IMR-90 (cell line): Measurements from ENCODE around the gene ZNF43. TPM values are rescaled to one million over a fixed set of nuclear protein-coding genes. Genes with fewer than 3 reads are reported as not detected.

Experiments used
- ATAC-seq: fragments of 200-7000 bp; cut with Tn5 transposase; 2 replicates; pipeline ENCODE4 v1.9.1; 2020; ENCODE audit warnings: low read depth, mild to moderate bottlenecking, moderate library complexity
- BruUV-seq: library from RNA; stranded (reverse); fragments of 400-500 nt; replicated peaks from 2 replicates; lab custom pipeline; 2021; lab: Mats Ljungman, UMichigan
- CTCF ChIA-PET: fragments of 300-600 bp; formaldehyde crosslinking; extraction: SDS; loops from one replicate; lab custom pipeline; 2021; ENCODE audit warnings: antibody characterized with exemption; lab: Yijun Ruan, JAX
- POLR2A ChIA-PET: fragments of 300-600 bp; sonication (Branson Sonifier 250); formaldehyde crosslinking; loops from one replicate; lab custom pipeline; 2022; ENCODE audit warnings: antibody characterized with exemption; ENCODE audit not compliant: unreplicated experiment; lab: Charles Lee
- DNase-seq: peaks from one replicate; pipeline ENCODE4 v3.0.0; 2013
- H2AFZ ChIP-seq: replicated peaks from 2 replicates; pipeline ENCODE3; 2013; ENCODE audit warnings: low read length, mild to moderate bottlenecking; ENCODE audit not compliant: poor library complexity
- H2AK5ac ChIP-seq: 2 replicates; pipeline ENCODE4 v1.6.1; 2013; ENCODE audit warnings: low read depth, low read length, inconsistent platforms
- H2AK9ac ChIP-seq: replicated peaks from 2 replicates; pipeline ENCODE3; 2013; ENCODE audit warnings: mild to moderate bottlenecking, low read depth, low read length, moderate library complexity; ENCODE audit not compliant: poor library complexity
- H2BK120ac ChIP-seq: 2 replicates; pipeline ENCODE4 v1.6.1; 2013; ENCODE audit warnings: low read depth, low read length, inconsistent platforms
- H2BK15ac ChIP-seq: 3 replicates; pipeline ENCODE4 v1.6.1; 2013; ENCODE audit warnings: low read depth, low read length, inconsistent platforms
- H2BK20ac ChIP-seq: 2 replicates; pipeline ENCODE4 v1.6.1; 2013; ENCODE audit warnings: low read depth, mild to moderate bottlenecking, inconsistent platforms, low read length, moderate library complexity
- H2BK5ac ChIP-seq: 2 replicates; pipeline ENCODE4 v1.6.1; 2013; ENCODE audit warnings: mild to moderate bottlenecking, low read depth, low read length, inconsistent platforms; ENCODE audit not compliant: poor library complexity, severe bottlenecking
- H3K14ac ChIP-seq: replicated peaks from 2 replicates; pipeline ENCODE4 v1.6.1; 2013; ENCODE audit warnings: low read depth, low read length, inconsistent platforms
- H3K18ac ChIP-seq: 2 replicates; pipeline ENCODE4 v1.6.1; 2013; ENCODE audit warnings: low read depth, low read length, control low read depth
- H3K23ac ChIP-seq: 2 replicates; pipeline ENCODE4 v1.6.1; 2013; ENCODE audit warnings: low read depth, low read length, inconsistent platforms
- H3K27ac ChIP-seq: 2 replicates; pipeline ENCODE4 v1.5.1; 2013; ENCODE audit warnings: mild to moderate bottlenecking, control low read depth, low read length; ENCODE audit not compliant: insufficient read depth
- H3K27me3 ChIP-seq: 2 replicates; pipeline ENCODE4 v1.6.1; 2013; ENCODE audit warnings: low read length; ENCODE audit not compliant: control insufficient read depth, insufficient read depth
- H3K36me3 ChIP-seq: 2 replicates; pipeline ENCODE4 v1.6.1; 2013; ENCODE audit warnings: low read length, mixed read lengths; ENCODE audit not compliant: control insufficient read depth, insufficient read depth
- H3K4ac ChIP-seq: 2 replicates; pipeline ENCODE4 v1.6.1; 2013; ENCODE audit warnings: low read depth, low read length, inconsistent platforms
- H3K4me1 ChIP-seq: 2 replicates; pipeline ENCODE4 v1.6.1; 2013; ENCODE audit warnings: low read length, mixed read lengths; ENCODE audit not compliant: control insufficient read depth, insufficient read depth
- H3K4me2 ChIP-seq: 2 replicates; pipeline ENCODE4 v1.6.1; 2013; ENCODE audit warnings: low read depth, mild to moderate bottlenecking, control low read depth, low read length, moderate library complexity
- H3K4me3 ChIP-seq: 2 replicates; pipeline ENCODE4 v1.5.1; 2013; ENCODE audit warnings: low read depth, mild to moderate bottlenecking, control low read depth, low read length, moderate library complexity; ENCODE audit not compliant: insufficient read depth
- H3K56ac ChIP-seq: 2 replicates; pipeline ENCODE4 v1.6.1; 2013; ENCODE audit warnings: low read length, inconsistent platforms; ENCODE audit not compliant: insufficient read depth; ENCODE audit errors: extremely low read depth
- H3K79me1 ChIP-seq, 2 experiments: 2 replicates each; pipeline ENCODE4 v1.6.1; 2013; ENCODE audit warnings: low read length in 2 of 2, inconsistent platforms in 1 of 2, low read depth in 1 of 2
- H3K9ac ChIP-seq: 2 replicates; pipeline ENCODE4 v1.6.1; 2013; ENCODE audit warnings: low read depth, low read length, control low read depth
- H3K9me1 ChIP-seq: 2 replicates; pipeline ENCODE4 v1.6.1; 2013; ENCODE audit warnings: low read length, inconsistent platforms; ENCODE audit not compliant: insufficient read depth
- H3K9me3 ChIP-seq: 2 replicates; pipeline ENCODE4 v1.6.1; 2013; ENCODE audit warnings: low read length; ENCODE audit not compliant: control insufficient read depth, insufficient read depth
- H4K20me1 ChIP-seq: 2 replicates; pipeline ENCODE4 v1.6.1; 2013; ENCODE audit warnings: low read length, inconsistent platforms; ENCODE audit not compliant: insufficient read depth
- H4K5ac ChIP-seq: 2 replicates; pipeline ENCODE4 v1.6.1; 2013; ENCODE audit warnings: mild to moderate bottlenecking, low read depth, low read length, control low read depth
- H4K8ac ChIP-seq, 2 experiments: 2 replicates each; pipeline ENCODE4 v1.6.1; 2013; ENCODE audit warnings: low read depth in 2 of 2, low read length in 2 of 2, control low read depth in 1 of 2, inconsistent platforms in 1 of 2
- H4K91ac ChIP-seq: 2 replicates; pipeline ENCODE4 v1.6.1; 2013; ENCODE audit warnings: low read depth, low read length, inconsistent platforms; ENCODE audit not compliant: insufficient read depth
- MXI1 ChIP-seq: IDR thresholded peaks from 2 replicates; pipeline ENCODE4 v1.6.1; 2012; ENCODE audit warnings: low read depth, mild to moderate bottlenecking, low read length, moderate library complexity, borderline replicate concordance
- NFE2L2 ChIP-seq: fragments of 150-350 bp; IDR thresholded peaks from 2 replicates; pipeline ENCODE4 v1.6.1; 2016; ENCODE audit warnings: low read depth, mild to moderate bottlenecking, low read length
- RAD21 ChIP-seq: IDR thresholded peaks from 2 replicates; pipeline ENCODE4 v1.6.1; 2012; ENCODE audit warnings: low read length, improper control_type of control experiment
- USF2 ChIP-seq: fragments of 150-350 bp; IDR thresholded peaks from 2 replicates; pipeline ENCODE4 v1.6.1; 2017; ENCODE audit warnings: mild to moderate bottlenecking, antibody characterized with exemption, low read length, low read depth
- WGBS, 2 experiments: methylation state at CpG; one replicate each; pipeline versions ENCODE4 v1.1.5 to v1.1.7; 2013; ENCODE audit warnings: missing lambda C conversion rate in 2 of 2; ENCODE audit not compliant: insufficient read length in 1 of 2; ENCODE audit errors: extremely low coverage in 2 of 2; 5-methylcytosine and 5-hydroxymethylcytosine counted together
- dilution Hi-C: fragments of 300-500 bp; cut with HindIII; formaldehyde crosslinking; loops from one replicate; pipeline ENCODE4 v1.14.3; 2018; ENCODE audit warnings: low sequenced_read_pairs; ENCODE audit not compliant: unreplicated experiment
- in situ Hi-C: fragments of 300-500 bp; cut with MboI; formaldehyde crosslinking; loops from 3 replicates; pipeline ENCODE4 v1.14.3; 2019; ENCODE audit warnings: low sequenced_read_pairs, inconsistent platforms, mixed read lengths
- intact Hi-C: fragments of 100-400 bp; cut with micrococcal nuclease; formaldehyde crosslinking; loops from 2 replicates; pipeline ENCODE4 v1.10.0; 2022
- polyA plus RNA-seq, 3 experiments: library from polyadenylated mRNA; depleted of rRNA; stranded (reverse); fragments of >200 nt; gene quantifications; 2 replicates each; pipeline ENCODE4 v1.2.3, GENCODE V29; 2012; ENCODE audit warnings: low replicate concordance in 1 of 3
- total RNA-seq: library from RNA; depleted of rRNA; stranded (reverse); fragments of >200 nt; gene quantifications from 2 replicates; pipeline ENCODE4 v1.2.3, GENCODE V29; 2012

ZNF43 gene
- total and polyA plus RNA-seq, 2 of the 4 experiments (the other 2 are of a cell fraction): 2.9 to 8.8 TPM

DNA sequence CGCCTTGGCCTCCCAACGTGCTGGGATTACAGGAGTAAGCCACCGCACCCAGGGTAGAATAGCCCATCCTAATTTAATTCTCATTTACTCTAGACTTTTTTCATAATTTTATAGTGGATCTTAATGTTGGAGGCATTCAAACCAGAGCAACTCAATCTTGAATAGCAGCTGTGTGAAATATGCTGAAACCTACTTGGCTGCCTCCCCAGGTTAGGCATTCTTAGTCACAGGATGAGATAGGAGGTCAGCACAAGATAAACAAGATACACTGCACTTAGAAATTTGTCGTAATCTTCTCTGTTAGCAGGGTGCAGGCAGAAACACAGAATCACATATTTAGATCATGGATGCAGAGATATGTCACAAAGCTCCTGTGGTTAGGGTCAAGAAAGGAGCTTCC is 2.7 kb upstream of the ZNF43 start:
- Histone ChIP-seq H3K9me3 (peaks cover 8% of the 10 kb centered on the region; the same call in 1 of the 2 replicates), H3K9ac (no peak overlapping the region), H3K4ac (no peak overlapping the region), H2AFZ (no peak overlapping the region), H4K5ac (no peak overlapping the region), H4K91ac (no peak overlapping the region), H4K8ac (no peak overlapping the region), H3K23ac (no peak overlapping the region), H3K56ac (no peak overlapping the region), H2BK5ac (no peak overlapping the region), H2BK120ac (no peak overlapping the region), H2BK20ac (no peak overlapping the region), H3K14ac (no peak overlapping the region), H3K27ac (no peak overlapping the region), H3K18ac (no peak overlapping the region), H3K36me3 (peaks cover 24% of the 10 kb centered on the region), H3K27me3 (no peaks in the 10 kb centered on the region), H3K9me1 (no peaks in the 10 kb centered on the region), H2BK15ac (no peak overlapping the region), H3K79me1 (peaks cover 0 to 5% of the 10 kb centered on the region in 2 experiments; a peak in 1 of 4 replicates), H2AK9ac (no peak overlapping the region), H2AK5ac (no peak overlapping the region), H3K4me2 (no peak overlapping the region), H4K20me1 (no peaks in the 10 kb centered on the region), H3K4me3 (no peak overlapping the region), H3K4me1 (no peaks in the 10 kb centered on the region)
- WGBS, 2 experiments: no CpG with 5 or more reads among the region's 4 CpGs
- intact Hi-C loops: loop anchor here (5.0 kb wide), 1 partner anchor 71 kb away; the partner anchor contains the start of gene ZNF100
- no peak for ATAC-seq
- in situ Hi-C loops: no loop called here
- no TSS peak for BruUV-seq
- CTCF ChIA-PET: interaction anchor here (0.7 kb wide), 1 partner anchor 1760 kb away, joined by 3 read pairs; no protein-coding TSS in a partner anchor
- no peak for TF ChIP-seq USF2
- TF ChIP-seq RAD21: no peak
- TF ChIP-seq NFE2L2: no peak
- TF ChIP-seq MXI1: no peak
- DNase-seq: peak; percentile 65
- dilution Hi-C loops: no loop called here
- POLR2A ChIA-PET: no interaction called here
